Endothelial cell of umbilical vein (primary cell): ENCODE data around the gene BRAT1.

Experiments
- CTCF ChIP-seq, 2 donors: IDR thresholded peaks; 1 replicate in 1 of 2; 2 replicates in 1 of 2; pipeline ENCODE4 v1.5.1; 2011; ENCODE audit warnings: low read length in 2 of 2, mild to moderate bottlenecking in 2 of 2, moderate library complexity in 2 of 2, control low read depth in 1 of 2, inconsistent platforms in 1 of 2, low read depth in 1 of 2; ENCODE audit not compliant: insufficient read depth in 1 of 2; ENCODE audit errors: extremely low read depth in 1 of 2
- EZH2 ChIP-seq: IDR thresholded peaks from 2 replicates; pipeline ENCODE4 v1.6.1; 2012; ENCODE audit warnings: borderline replicate concordance, low read depth, mild to moderate bottlenecking, moderate library complexity, low read length, inconsistent platforms; ENCODE audit not compliant: severe bottlenecking
- MAX ChIP-seq: IDR thresholded peaks from 2 replicates; pipeline ENCODE4 v1.6.1; 2011; ENCODE audit not compliant: insufficient read depth, insufficient read length
- MYC ChIP-seq: IDR thresholded peaks from one replicate; pipeline ENCODE4 v1.6.1; 2011; ENCODE audit warnings: mild to moderate bottlenecking, low read depth, low read length
- POLR2A ChIP-seq: IDR thresholded peaks from 2 replicates; pipeline ENCODE4 v1.6.1; 2012; ENCODE audit warnings: low read depth, mild to moderate bottlenecking, control low read depth, low read length
- POLR2AphosphoS5 ChIP-seq: IDR thresholded peaks from 2 replicates; pipeline ENCODE4 v1.6.1; 2012; ENCODE audit warnings: low read depth, mild to moderate bottlenecking, control low read depth, low read length, moderate library complexity; ENCODE audit not compliant: insufficient read depth

DNA sequence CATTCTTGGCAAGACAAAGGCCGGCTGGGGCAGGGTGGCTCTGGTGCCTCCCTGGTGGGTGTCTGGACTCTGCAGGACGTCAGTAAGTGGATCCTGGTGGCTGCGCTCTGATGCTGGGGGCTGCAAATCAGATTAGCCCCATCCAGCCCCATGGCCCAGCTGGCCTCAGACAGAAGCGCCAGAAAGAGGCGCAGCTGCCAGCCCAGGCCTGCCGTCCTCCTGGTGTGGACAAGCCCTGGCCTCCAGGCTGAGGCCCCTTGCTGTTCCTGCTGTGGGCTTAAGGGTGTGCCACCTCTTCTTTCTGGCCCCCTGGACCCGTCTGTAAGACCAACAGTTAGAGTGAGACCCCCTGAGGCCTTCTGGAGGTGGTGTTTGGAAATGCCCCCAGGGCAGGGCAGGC lies 41.6 kb downstream of the BRAT1 start:
- TF ChIP-seq CTCF (IDR thresholded peaks at IDR 0.05; ENCODE audit: extremely low read depth in 1 of 2, insufficient read depth in 1 of 2, low read depth in 1 of 2, low read length in 2 of 2) (no peak), POLR2AphosphoS5 (no peak), MYC (no peak), EZH2 (no peak), POLR2A (no peak), MAX (no peak)
